ENCODE data around the gene DNASE2B.
"Not testable (repeated sequence)": the region's sequence is repeated elsewhere in the genome, so short reads cannot be mapped to it uniquely, and the experiment has no call there.

Gene DNASE2B

DNA sequence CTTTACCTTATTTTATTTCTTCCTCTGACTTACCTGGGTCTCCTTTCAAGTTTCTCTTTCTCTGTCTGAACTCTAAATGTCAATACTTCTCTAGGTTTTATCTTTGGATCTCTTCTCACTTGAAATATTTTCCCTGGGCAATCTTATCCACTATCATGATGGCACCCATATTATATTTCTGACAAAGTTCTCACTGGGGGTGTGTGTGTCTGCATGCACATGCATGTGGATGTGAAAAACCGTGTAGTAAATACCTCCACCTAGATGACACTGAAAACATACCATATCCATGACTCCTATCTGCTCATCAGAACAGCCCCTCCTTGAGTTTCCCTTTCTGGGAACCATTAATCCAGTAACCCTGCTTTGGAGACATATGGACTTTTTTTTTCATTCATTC, 30.9 kb downstream of the DNASE2B start:
- peaks cover 6% of the 10 kb centered on the region; the same call in 1 of the 2 replicates for H3K4me1 ChIP-seq
- no peaks in the 10 kb centered on the region for H3K36me3 ChIP-seq
- no peaks in the 10 kb centered on the region for H3K27me3 ChIP-seq
- H4K20me1 ChIP-seq = no peaks in the 10 kb centered on the region
- peaks cover 6% of the 10 kb centered on the region; the same call in 1 of the 2 replicates for H3K9me3 ChIP-seq
- no peak for TF ChIP-seq Cebpa-rat (IDR thresholded peaks at IDR 0.05)
- H3K4me3 ChIP-seq = no peak overlapping the region
- H3K27ac ChIP-seq = no peak overlapping the region
- no peak overlapping the region for H3K4me2 ChIP-seq
- no peak overlapping the region for H3K9ac ChIP-seq

DNA sequence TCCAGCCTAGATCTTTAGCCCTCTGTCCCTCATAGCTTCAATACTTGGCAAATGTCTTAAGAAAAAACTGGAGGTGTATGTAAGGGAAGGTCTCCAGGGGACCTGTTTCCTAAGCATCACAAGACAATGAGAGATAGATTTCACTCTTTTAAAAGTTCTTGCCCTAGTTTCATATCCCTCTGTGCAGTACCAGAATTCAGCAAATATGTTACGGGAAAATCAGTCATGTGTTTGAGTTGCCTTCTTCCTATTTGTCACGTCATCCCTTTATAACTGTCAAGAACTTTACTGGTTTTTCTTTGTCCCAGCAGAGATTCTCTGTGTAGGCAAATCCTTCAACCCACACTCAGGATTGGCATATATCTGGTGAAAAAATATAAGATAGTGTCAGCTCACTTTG, 32.3 kb downstream of the DNASE2B start:
- Histone ChIP-seq H3K27me3 (no peaks in the 10 kb centered on the region), H3K36me3 (no peaks in the 10 kb centered on the region), H3K4me2 (no peak overlapping the region), H3K9me3 (peaks cover 6% of the 10 kb centered on the region; the same call in 1 of the 2 replicates), H4K20me1 (no peaks in the 10 kb centered on the region), H3K4me3 (no peak overlapping the region), H3K4me1 (peaks cover 10% of the 10 kb centered on the region), H3K27ac (no peak overlapping the region), H3K9ac (no peak overlapping the region)
- TF ChIP-seq Cebpa-rat (IDR thresholded peaks at IDR 0.05) = no peak

GRCh38 chr1:84433258-84434080, 35.2 kb downstream of the DNASE2B start:
- Histone ChIP-seq H3K36me3 (no peaks in the 10 kb centered on the region), H3K4me2 (peak overlapping the region; percentile 44), H3K27ac (no peak overlapping the region), H3K9ac (no peak overlapping the region), H4K20me1 (no peaks in the 10 kb centered on the region), H3K4me1 (peaks cover 18% of the 10 kb centered on the region), H3K9me3 (peaks cover 6% of the 10 kb centered on the region; the same call in 1 of the 2 replicates), H3K4me3 (no peak overlapping the region), H3K27me3 (no peaks in the 10 kb centered on the region)
- no peak for TF ChIP-seq Cebpa-rat (IDR thresholded peaks at IDR 0.05)

DNA sequence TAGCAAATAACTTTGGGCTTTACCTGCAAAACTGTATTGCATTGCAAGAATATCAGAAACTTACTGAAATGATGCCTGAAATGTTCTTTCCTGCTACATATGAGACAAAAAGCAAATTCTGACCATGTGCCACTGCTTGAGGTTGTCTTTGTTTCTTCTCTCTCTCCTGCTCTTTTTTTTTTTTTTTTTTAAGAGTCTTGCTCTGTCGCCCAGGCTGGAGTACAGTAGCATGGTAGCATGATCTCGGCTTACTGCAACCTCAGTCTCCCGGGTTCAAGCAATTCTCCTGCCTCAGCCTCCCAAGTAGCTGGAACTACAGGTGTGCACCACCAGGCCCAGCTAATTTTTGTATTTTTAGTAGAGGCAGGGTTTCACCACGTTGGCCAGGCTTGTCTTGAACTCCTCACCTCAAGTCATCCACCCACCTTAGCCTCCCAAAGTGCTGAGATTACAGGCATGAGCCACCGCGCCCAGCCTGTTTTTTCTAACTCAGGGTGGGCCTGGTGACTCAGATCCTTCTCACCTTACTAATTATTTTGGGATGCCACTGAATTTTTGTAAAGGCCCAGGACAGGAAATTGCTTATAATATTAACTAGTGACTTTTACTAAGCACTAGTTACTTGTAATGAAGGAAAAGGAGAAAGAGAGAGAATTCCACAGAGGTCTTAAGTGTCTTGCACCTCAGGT, 35.9 kb downstream of the DNASE2B start:
- Histone ChIP-seq H3K4me3 (no peak overlapping the region), H3K9ac (no peak overlapping the region), H3K27me3 (no peaks in the 10 kb centered on the region), H3K4me2 (peak overlapping the region; percentile 47), H4K20me1 (no peaks in the 10 kb centered on the region), H3K36me3 (no peaks in the 10 kb centered on the region), H3K9me3 (peaks cover 6% of the 10 kb centered on the region; the same call in 1 of the 2 replicates), H3K4me1 (peaks cover 18% of the 10 kb centered on the region), H3K27ac (no peak overlapping the region)
- no peak for TF ChIP-seq Cebpa-rat (IDR thresholded peaks at IDR 0.05)

- H3K27ac ChIP-seq = no peak overlapping the region
- H3K4me1 ChIP-seq = peaks cover 18% of the 10 kb centered on the region
- peaks cover 1% of the 10 kb centered on the region; the same call in 1 of the 2 replicates for H3K9me3 ChIP-seq
- H3K9ac ChIP-seq = no peak overlapping the region
- no peaks in the 10 kb centered on the region for H3K27me3 ChIP-seq
- H3K4me2 ChIP-seq = peak overlapping the region; percentile 47
- no peaks in the 10 kb centered on the region for H3K36me3 ChIP-seq
- H3K4me3 ChIP-seq = no peak overlapping the region
- TF ChIP-seq Cebpa-rat (IDR thresholded peaks at IDR 0.05) = no peak
- H4K20me1 ChIP-seq = no peaks in the 10 kb centered on the region
These were observed 36.7 kb downstream of the DNASE2B start for GRCh38 chr1:84434801-84435549.

- no peaks in the 10 kb centered on the region for H4K20me1 ChIP-seq
- no peak overlapping the region for H3K27ac ChIP-seq
- no peak overlapping the region for H3K9ac ChIP-seq
- H3K27me3 ChIP-seq = no peaks in the 10 kb centered on the region
- peaks cover 18% of the 10 kb centered on the region for H3K4me1 ChIP-seq
- H3K9me3 ChIP-seq = no peaks in the 10 kb centered on the region
- peak overlapping the region; percentile 51 for H3K4me2 ChIP-seq
- no peaks in the 10 kb centered on the region for H3K36me3 ChIP-seq
- TF ChIP-seq Cebpa-rat (IDR thresholded peaks at IDR 0.05) = no peak
- H3K4me3 ChIP-seq = no peak overlapping the region
These were observed 38.8 kb downstream of the DNASE2B start for GRCh38 chr1:84436876-84437655.

- Histone ChIP-seq H3K27ac (no peak overlapping the region), H3K9me3 (no peaks in the 10 kb centered on the region), H3K9ac (no peak overlapping the region), H4K20me1 (no peaks in the 10 kb centered on the region), H3K4me1 (peaks cover 5% of the 10 kb centered on the region; the same call in 1 of the 2 replicates), H3K4me2 (no peak overlapping the region), H3K4me3 (no peak overlapping the region), H3K27me3 (no peaks in the 10 kb centered on the region), H3K36me3 (no peaks in the 10 kb centered on the region)
- TF ChIP-seq Cebpa-rat (IDR thresholded peaks at IDR 0.05) = no peak
These were observed 44.0 kb downstream of the DNASE2B start for GRCh38 chr1:84442256-84442655.

DNA sequence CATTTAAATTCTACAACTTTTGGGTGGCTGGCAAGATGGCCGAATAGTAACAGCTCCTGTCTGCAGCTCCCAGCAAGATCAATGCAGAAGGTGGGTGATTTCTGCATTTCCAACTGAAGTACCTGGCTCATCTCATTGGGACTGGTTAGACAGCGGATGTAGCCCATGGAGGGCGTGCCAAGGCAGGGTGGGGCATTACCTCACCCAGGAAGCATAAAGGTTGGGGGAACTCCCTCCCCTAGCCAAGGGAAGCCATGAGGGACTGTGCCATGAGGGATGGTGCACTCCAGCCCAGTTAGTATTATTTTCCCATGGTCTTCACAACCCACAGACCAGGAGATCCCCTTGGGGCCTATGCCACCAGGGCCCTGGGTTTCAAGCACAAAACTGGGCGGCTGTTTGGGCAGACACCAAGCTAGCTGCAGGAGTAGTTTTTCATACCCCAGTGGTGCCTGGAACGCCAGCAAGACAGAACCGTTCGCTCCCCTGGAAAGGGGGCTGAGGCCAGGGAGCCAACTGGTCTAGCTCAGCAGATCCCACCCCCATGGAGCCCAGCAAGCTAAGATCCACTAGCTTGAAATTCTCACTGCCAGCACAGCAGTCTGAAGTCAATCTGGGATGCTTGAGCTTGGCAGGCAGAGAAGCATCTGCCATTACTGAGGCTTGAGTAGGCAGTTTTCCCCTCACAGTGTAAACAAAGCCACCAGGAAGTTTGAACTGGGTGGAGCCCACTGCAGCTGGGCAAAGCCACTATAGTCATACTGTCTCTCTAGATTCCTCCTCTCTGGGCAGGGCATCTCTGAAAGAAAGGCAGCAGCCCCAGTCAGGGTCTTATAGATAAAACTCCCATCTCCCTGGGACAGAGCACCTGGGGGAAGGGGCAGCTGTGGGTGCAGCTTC, 44.7 kb downstream of the DNASE2B start:
- not testable (repeated sequence) for H4K20me1 ChIP-seq, H3K36me3 ChIP-seq, H3K4me3 ChIP-seq, H3K4me1 ChIP-seq, H3K4me2 ChIP-seq, H3K9ac ChIP-seq, H3K27me3 ChIP-seq, H3K27ac ChIP-seq, H3K9me3 ChIP-seq

DNA sequence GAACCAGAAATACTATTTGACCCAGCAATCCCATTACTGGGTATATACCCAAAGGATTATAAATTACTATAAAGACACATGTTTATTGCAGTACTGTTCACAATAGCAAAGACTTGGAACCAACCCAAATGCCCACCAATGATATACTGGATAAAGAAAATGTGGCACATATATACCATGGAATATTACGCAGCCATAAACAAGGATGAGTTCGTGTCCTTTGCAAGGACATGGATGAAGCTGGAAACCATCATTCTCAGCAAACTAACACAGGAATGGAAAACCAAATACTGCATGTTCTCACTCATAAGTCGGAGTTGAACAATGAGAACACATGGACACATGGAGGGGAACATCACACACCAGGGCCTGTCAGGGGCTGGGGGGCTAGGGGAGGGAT, 50.4 kb downstream of the DNASE2B start:
- H4K20me1 ChIP-seq, H3K27ac ChIP-seq, H3K4me3 ChIP-seq, H3K27me3 ChIP-seq, H3K4me1 ChIP-seq, H3K36me3 ChIP-seq, H3K9me3 ChIP-seq, H3K9ac ChIP-seq, H3K4me2 ChIP-seq: not testable (repeated sequence)

All from BLaER1 (cell line).